GM18868 (cell line): ENCODE measurements around the gene ASF1A.
"Not testable (repeated sequence)": the region's sequence is repeated elsewhere in the genome, so short reads cannot be mapped to it uniquely, and the experiment has no call there.

ENCODE experiments used
- ATAC-seq: cut with Tn5 transposase; IDR thresholded peaks from one replicate; pipeline ENCODE4 v1.9.1; 2021; ENCODE audit warnings: mild to moderate bottlenecking, moderate library complexity; ENCODE audit not compliant: unreplicated experiment

Gene ASF1A

GRCh38 chr6:118893807-118894424, at the start of gene ASF1A:
Gene ASF1A (plus strand): TSS chr6:118894152. CDS start chr6:118894414, 262 bp downstream.
- ATAC-seq, result peak; percentile 66

GRCh38 chr6:118844915-118845314, 49.0 kb upstream of the ASF1A start:
- ATAC-seq, result peak; percentile 67

GRCh38 chr6:118853408-118853807, 40.5 kb upstream of the ASF1A start:
- ATAC-seq, result no peak

GRCh38 chr6:118856301-118856700, 37.7 kb upstream of the ASF1A start:
- no peak for ATAC-seq

DNA sequence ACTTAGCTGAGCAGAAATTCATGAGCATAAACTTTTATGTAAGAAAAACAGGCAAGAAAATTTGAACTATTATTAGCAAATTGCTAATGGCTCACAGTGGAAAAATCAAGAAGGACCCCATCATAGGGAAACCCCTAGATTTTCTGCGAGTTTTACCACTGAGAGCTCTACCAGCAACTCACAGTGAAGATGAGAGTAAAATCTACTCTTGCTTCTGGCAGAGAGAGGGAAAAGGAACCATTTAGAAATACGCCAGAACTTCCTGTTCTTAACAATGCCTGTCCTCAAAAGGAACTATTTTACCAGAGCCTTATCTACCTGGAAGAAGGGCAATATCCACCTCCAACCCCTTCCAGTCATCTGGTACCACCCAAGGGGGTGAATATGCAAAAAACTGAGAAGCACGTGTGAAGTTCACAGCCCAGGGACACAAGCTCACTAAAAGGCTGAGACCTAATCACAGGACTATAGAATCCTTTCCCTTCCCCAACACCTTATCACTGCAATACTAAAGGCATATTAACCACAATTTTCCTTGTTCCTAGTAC, 34.4 kb upstream of the ASF1A start:
- ATAC-seq, result peak; percentile 65

DNA sequence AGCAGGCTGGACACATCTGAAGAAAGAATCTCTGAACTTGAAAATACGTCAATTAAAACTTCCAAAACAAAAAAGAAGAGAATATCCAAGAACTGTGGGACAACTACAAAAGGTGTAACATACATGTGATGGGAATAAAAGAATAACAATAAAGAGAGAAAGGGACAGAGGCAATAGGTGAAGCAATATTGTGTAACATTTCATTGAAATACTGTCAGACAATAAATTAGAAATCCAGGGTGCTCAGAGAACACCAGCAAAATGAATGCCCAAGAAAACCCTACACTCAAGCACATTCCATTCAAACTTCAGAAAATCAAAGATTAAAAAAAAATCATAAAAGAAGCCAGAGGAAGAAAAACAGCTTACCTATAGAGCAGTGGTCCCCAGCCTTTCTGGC, 33.6 kb upstream of the ASF1A start:
- ATAC-seq, result no peak

DNA sequence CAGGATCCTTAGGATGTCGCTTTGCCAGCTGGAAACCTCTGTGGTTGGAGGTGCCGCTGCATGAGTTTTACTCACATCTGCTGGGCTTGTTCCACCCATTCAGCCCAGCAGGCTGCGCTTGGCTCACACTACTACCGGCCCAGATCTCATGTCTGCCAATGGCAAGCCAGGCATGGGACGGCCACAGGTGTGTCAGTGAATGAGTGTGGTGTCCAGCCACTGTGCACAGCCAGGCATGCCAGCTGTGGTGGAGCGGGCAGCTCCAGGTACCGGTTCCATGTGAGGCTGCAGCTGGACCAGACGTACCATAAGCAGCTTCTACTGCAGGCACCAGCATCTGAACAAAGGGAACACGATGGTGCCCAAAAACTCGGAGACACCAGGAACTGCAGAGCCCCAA, 33.1 kb upstream of the ASF1A start:
- ATAC-seq, result no peak

DNA sequence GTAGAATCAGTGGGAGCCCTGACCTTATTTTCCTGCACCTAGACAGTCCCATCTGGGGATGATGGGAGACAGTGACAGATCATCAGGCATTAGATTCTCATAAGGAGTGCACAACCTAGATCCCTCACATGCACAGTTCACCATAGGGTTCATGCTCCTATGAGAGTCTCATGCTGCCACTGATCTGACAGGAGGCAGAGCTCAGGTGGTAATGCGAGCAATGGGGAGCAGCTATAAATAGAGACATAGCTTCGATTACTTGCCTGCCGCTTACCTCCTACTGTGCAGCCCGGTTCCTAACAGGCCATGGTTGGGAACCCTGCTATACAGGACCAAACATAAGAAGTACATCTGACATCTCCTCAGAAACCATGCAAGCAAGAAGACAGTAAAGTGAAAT, 31.5 kb upstream of the ASF1A start:
- no peak for ATAC-seq

DNA sequence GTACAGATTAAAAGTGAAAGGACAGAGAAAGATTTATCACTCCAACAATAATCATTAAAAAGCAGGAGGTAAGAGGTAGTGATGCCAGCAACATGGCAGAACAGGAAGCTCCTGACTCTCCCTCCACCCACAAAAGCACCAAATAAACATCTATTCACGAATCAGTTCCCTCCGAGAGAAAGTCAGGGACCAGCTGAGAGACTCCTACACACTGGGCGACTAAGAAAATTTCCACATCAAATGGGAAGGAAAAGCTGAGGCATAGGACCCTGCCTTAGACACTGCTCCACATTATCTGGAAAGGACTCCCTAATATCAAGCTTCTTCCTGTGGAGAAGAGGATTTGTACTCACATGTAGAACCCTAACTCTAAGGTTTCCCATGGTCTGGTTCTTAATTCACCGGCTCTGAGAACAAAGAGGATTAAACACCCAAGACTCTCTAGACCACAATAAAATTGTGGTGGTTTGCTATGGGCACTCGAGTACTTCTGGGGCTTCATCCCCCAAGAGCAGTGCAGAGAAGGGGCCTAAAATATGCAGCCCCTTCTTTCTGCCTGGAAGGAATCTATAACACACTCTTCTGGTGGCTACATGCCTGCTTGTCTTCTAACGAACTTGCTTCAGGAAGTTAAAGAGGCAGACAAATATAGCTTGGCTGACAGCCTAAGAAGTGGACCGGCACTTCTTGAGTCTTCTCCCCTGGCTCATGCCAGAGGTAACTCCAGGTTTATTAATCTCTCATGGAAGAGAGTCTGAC, 29.4 kb upstream of the ASF1A start:
- ATAC-seq, result peak; percentile 47

DNA sequence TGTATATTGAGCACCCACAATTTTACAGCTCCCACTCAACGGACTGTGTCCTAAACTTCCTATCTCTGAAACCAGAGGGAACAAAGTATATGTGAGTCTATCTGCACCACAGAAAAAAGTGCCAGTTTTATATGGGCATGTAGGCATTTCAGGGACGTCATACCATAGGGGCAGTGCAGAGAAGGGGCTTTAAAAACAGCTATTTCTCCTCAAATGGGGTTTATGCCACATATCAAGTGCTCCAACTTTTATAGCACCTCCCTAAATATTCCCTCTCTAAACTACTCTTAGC, 28.9 kb upstream of the ASF1A start:
- peak; percentile 26 for ATAC-seq

- no peak for ATAC-seq
Observed at GRCh38 chr6:118867181-118867580, 26.8 kb upstream of the ASF1A start.

GRCh38 chr6:118868901-118869300, 25.1 kb upstream of the ASF1A start:
- ATAC-seq, result not testable (repeated sequence)

GRCh38 chr6:118869350-118869749, 24.6 kb upstream of the ASF1A start:
- ATAC-seq, result no peak

GRCh38 chr6:118869894-118870589, 23.9 kb upstream of the ASF1A start:
- no peak for ATAC-seq

DNA sequence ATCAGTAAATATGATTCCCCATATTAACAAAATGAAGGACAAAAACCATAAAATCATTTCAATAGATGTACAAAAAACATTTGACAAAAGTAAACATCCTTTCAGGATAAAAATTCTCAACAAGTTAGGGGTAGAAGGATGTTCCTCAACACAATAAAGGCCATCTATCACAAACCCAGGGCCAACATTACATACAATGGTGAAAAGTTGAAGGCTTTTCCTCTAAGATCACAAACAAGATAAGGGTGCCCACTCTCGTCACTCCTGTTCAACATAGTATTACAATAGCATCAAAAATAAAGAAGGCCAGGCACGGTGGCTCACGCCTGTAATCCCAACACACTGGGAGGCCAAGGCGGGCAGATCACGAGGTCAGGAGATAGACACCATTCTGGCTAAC, 22.6 kb upstream of the ASF1A start:
- ATAC-seq, result no peak

DNA sequence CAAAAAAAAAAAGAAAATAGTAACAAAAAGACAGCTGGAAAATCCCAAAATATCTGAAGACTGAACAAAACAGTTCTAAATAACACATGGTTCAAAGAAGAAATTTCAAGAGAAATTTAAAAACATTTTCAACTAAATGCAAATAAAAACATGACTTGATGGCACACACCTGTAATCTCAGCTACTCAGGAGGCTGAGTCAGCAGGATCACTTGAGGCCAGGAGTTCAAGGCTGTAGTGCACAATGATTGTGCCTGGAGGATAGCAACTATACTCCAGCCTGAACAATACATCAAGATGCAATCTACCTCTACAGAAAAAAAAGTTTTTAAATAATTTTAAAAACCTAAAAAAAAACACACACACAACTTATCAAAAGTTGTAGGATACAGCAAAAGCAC, 21.6 kb upstream of the ASF1A start:
- ATAC-seq, result no peak

DNA sequence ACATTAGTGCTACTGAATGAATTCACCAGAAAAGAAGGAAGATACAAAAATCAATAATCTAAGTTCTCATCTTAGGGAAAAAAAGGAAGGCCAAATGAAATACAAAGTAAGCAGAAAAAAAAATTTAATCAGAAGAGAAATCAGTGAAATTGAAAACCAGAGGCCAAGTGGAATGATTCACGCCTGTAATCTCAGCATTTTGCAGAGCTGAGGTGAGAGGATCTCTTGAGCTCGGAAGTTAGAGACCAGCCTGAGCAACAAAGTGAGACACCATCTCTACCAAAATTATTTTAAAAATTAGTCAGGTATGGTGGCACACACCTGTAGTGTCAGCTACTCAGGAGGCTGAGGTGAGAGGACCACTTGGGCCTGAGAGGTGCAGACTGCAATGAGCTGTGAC, 21.2 kb upstream of the ASF1A start:
- ATAC-seq, result no peak

DNA sequence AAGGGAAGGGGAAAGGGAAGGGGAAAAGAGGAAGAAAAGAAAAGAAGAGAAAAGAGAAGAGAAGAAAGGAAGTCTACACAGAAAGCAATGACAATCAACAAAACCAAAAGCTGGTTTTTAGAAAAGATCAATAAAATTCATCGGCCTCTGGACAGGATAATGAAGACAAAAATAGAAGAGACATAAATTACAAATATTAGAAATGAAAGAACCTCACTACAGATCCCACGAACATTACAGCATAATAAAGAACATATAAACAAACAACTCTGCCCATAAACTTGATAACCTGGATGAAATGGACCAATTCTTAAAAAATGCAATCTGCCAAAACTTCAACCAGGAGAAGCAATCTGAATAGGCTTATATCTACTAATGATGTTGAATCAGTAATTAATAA, 20.7 kb upstream of the ASF1A start:
- no peak for ATAC-seq

DNA sequence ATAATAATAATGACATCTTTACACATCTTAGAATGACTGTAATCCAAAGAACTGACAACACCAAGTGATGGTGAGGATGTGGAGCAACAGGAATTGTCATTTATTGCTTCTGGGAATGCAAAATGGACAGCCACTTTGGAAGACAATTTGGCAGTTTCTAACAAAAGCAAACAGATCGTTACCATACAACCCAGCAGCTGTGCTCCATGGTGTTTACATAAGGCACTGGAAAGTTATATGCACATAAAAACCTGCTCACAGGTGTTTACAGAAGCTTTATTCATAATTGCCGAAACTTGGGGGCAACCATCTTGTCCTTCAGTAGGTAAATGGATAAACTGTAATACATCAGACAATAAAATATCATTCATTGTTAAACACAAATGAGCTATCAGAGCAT, 18.3 kb upstream of the ASF1A start:
- ATAC-seq, result no peak

DNA sequence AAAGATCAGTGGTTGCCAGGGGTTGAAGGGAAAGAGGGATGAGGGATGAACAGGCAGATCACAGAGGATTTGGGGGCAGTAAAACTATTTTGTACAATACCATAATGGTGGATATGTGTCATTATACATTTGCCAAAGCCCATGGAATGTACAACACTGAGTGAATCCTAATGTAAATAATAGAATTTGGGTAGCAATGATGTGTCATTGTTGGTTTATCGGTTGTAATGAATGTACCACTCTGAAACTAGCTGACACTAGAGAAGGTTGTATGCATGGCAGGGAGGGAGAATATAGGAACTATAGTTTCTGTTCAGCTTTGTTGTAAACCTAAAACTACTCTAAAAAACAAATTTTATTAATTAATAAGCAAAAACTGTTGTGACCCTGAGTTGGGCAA, 17.8 kb upstream of the ASF1A start:
- ATAC-seq, result no peak

DNA sequence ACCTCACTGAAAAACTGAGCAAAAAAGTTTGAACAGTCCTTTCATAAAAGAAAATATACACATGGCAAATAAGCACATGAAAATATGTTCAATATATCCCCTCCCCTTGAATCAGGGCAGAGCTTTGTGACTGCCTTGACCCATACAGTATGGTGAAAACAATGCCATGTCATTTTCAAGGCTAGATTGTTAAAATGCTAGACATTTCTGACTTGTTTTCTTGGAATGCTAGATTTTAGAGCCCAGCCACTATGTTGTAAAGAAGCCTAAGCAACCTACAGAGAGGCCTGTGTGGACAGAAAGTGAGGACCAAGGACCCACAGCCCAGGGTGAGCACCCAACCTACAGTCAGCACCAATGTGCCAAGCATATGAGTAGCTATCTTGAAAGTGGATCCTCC, 17.1 kb upstream of the ASF1A start:
- no peak for ATAC-seq

GRCh38 chr6:118877806-118878205, 16.1 kb upstream of the ASF1A start:
- no peak for ATAC-seq
